CD1c-positive myeloid dendritic cell (primary cell): ENCODE measurements around the gene SCML2.
"Not testable (repeated sequence)": the region's sequence is repeated elsewhere in the genome, so short reads cannot be mapped to it uniquely, and the experiment has no call there.

Source experiments
- DNase-seq: peaks from one replicate; pipeline ENCODE4 v3.0.0-alpha.2; 2016; ENCODE audit errors: extremely low spot score

The SCML2 gene

GRCh38 chrX:18271725-18272124, 82.8 kb downstream of the SCML2 start:
- DNase-seq, result no peak

DNA sequence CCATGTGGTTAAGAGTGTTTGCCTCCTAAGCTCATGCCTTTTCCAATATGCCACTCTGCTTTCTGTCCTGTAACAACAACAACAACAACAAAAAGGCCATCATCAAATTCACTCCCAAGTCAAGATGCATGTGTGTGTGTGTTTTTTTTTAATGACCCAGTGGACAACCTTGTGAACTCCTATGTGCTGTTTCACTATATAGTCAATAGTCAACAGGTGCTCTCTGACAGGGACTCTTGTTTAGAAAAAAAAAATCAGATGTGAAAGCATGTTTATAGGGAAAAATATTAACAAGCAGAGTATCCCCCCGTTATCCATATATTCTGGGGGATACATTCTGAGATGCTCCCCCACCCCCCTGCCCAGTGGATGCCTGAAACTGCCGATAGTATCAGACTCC, 83.2 kb downstream of the SCML2 start:
- DNase-seq, result no peak

GRCh38 chrX:18255059-18255458, 99.4 kb downstream of the SCML2 start:
- no peak for DNase-seq

GRCh38 chrX:18252644-18253359, 101.7 kb downstream of the SCML2 start:
- DNase-seq, result no peak

DNA sequence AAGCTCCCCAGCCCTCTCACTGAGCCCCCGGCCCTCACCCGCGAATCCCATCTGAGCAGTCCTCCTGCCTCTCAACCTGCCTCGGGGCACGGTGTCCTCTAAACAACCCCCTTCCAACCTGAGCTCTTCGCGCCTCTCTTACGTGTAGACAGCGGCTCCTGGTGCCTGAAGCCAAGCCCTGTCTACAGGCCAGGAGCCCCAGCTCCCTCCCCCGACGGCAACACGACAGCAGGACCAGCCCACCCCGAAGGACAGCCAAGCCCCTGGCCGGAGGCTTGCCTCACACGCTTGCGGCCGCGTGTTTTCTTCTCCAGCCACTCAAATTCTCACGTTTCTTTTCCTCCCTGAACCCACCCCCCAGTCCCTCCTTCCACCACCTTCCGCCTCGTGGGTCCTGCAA, 124.8 kb downstream of the SCML2 start:
- not testable (repeated sequence) for DNase-seq

DNA sequence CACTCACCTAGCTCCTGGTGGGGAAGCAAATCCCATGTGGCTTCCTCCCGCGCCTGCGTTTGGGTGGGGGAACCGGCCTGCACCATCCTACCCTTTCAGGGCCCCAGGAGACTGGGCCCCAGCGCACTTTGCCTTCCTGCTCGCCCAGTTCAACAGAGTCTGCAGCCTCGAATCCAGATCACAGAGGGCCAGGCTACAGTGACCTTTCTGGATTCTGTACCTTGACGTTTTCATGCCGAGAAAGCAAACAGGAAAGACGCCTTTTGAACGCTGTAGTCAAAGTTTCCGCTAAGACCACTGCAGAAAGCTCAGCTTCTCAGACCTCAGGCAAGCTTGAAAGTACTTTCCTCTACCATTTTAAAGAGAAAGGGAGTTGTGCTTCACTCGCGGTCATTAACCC, 126.4 kb downstream of the SCML2 start:
- no peak for DNase-seq

DNA sequence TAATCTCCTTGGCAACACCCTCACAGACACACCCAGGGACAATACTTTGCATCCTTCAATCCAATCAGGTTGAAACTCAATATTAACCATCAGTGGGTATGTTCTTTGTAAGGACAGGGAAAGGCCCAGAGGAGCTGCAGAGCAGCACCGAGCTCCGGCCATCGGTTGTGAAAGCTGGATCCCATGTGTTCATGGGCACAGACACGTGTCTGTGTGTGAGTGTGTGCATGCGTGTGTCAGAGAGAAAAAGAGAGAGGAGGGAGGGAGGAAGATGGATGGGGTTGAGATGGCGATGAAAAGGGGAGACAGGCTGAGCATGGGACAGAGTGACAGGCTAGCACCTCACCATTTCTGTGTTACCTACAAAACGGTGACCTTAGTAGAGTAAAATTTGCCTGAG, 127.0 kb downstream of the SCML2 start:
- DNase-seq, result no peak

DNA sequence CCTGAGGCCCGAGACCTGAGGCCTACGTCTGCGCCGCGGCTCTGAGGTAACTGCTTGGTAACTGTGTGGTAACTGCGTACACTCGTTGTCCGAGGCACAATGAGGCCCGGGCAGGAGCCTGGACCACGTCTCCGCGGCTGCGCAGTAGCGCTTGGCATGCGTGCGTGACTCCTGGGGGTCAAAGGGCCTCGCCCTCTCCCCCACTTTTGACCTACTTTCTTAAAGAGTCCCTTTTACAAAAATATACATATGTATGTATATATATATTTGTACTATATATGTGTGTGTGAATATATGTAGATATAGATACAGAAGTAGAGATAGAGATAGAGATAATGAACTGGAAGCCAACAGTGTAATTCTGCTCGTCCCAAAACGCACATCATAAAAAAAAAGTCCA, 133.7 kb downstream of the SCML2 start, which contains the start of gene BEND2:
Gene BEND2, minus strand, starts transcription at position 101 of the 400 bp plus-strand sequence. CDS start 136 bp downstream, outside the sequence.
- DNase-seq, result no peak

GRCh38 chrX:18210470-18210869, 144.0 kb downstream of the SCML2 start:
- DNase-seq, result no peak

GRCh38 chrX:18206657-18207056, 147.8 kb downstream of the SCML2 start:
- no peak for DNase-seq

GRCh38 chrX:18203631-18204030, 150.9 kb downstream of the SCML2 start:
- DNase-seq, result no peak

DNA sequence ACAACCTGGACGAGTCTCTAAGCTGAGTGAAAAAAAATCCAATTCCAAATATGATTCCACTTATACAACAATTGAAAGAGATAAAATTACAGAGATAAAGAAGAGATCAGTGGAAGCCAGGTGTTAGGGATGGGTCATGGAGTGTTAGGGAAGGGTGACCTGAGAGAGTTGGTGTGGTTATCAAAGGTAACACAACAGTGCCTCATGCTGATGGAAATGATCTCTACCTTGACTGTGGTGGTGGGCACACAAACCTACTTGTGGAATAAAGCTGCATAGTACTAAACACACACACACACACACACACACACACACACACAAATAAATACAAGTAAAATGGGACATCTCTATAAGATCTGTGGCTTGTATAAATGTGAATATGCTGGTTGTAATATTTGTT, 159.8 kb downstream of the SCML2 start:
- no peak for DNase-seq
